Left renal pelvis (tissue), 4 donors: ENCODE results near the gene BACH2. TPM values are rescaled to one million over a fixed set of nuclear protein-coding genes. Genes with fewer than 3 reads are reported as not detected.
"Not testable (repeated sequence)": the region's sequence is repeated elsewhere in the genome, so short reads cannot be mapped to it uniquely, and the experiment has no call there.

ENCODE experiments used
- DNase-seq, 4 donors: peaks; one replicate each; pipeline ENCODE4 v3.0.0-alpha.2; 2013; ENCODE audit warnings: low read depth in 4 of 4, low spot score in 3 of 4
- polyA plus RNA-seq, 4 donors: library from polyadenylated mRNA; unstranded; fragments of 120-200 nt; gene quantifications; one replicate each; pipeline ENCODE4 v1.2.1, GENCODE V29; 2013; ENCODE audit not compliant: insufficient read length in 4 of 4

Gene BACH2
- polyA plus RNA-seq, 4 donors, result 9.0 to 11.5 (median 10.7) TPM

DNA sequence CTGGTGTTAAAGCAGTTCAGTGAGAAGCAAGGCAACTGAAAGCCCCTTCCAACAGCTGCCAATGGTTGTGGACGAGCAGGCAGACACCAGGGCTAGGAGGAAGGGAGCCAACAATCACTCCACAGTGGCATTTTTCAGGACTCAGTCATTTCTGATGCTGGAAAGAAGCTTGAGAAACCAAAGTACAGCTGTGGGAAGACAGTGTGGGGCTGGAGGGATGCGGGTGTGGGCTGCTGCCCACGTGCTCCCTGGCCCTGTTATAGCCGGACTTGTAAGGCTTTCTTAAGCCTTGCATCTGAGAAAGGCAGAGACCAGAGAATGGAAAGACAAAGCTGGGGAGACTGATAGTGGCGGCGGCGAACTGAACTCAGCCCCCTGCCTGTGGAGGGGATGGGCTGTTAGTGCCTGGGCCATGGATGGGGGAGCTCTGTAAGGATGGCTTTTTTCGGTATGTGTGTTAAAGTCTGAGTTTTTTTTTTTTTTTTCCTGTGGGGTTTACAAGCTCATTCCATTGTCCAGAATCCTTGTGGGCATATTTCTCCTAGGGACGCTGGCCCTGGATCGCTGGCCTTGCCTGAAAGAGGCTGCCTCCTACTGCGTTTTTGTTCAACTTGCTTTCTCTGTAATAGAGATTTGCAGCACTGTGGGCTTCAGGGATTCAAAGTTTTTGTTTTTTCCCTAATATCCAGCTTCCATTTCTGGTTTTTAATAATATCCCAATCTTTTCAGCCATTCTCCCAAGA, 310.7 kb downstream of the BACH2 start:
- DNase-seq, result no peak

DNA sequence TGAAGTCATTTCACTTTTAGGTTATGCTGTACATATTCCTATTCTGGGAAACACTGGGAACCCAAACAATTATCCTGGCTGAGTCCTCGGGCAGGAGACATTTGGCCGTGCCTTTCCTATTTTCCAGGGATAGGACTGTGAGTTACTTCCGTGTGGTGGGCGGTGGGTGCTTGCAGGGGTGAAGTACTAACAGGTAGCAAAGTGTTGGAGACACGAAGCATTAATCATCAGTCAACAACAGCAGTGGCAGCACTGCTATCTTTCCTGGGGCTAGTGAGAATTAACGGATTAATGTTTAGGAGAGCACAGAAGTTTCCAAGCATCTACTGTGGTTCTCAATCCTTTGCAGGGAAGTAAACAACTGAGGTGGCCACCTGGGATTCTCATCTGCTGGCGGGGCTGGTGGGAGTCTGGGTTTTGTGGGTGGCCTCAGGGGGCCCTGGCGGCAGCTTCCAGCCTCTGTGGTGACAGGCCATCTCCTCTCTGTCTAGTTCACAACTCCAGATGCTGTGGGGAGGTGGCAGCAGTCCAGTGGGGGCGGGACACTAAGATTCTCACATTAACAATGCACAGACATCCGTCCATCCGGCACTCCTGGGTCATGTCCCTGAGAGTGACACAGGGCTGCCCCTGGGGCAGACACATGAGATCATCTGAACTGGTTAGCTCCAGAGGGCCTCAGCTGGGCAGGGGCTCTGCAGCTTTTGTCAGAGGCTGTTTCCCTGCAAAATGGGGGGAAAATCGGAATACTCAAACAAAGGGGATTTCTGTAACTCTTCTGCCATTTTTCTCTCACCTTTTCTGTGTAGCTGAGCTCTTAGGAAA, 311.5 kb downstream of the BACH2 start:
- DNase-seq, result no peak

DNA sequence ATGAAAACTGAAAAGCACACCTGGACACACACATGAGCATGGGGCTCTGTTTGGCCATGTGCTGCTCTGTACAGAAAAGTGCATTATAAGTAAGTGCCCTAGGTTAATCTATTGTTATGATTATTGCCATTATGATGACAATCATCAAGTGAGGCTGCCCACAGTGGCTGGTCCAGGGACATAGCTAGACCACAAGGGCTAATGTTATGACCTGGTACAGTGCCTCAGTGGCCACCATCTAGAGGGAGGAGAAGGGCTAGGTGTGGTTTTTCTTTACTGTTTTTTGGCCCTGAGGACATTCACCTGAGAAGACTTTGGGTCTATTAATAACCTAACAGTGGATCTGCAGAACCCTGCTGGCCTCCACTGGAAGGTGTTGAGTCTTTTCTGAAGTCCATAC, 316.3 kb downstream of the BACH2 start:
- no peak for DNase-seq

DNA sequence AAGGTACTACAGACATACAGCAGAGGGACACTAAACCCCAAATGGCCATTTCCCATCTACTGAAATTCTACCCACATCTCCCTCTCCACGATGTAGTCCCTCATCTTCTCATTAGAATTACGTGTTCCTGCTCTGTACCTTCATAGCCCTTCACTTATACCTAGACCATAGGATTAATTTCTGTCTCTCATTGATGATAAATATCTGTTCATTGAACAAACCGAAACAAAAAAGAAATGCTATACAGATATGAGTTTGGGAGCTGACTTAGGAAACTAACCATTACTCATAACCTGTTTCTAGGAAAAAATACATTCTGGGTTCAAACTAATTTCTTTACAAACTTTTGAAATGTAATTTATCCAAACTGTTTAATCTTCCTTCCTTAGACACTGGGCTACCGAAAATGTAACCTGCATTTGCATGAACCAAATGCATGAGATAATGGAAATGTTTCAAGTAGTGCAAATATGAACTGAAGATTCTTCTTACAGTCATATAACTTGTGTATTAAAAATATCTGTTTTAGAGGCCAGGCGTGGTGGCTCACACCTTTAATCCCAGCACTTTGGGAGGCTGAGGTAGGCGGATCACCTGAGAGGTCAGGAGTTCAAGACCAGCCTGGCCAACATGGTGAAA, 317.0 kb downstream of the BACH2 start:
- DNase-seq, result no peak

DNA sequence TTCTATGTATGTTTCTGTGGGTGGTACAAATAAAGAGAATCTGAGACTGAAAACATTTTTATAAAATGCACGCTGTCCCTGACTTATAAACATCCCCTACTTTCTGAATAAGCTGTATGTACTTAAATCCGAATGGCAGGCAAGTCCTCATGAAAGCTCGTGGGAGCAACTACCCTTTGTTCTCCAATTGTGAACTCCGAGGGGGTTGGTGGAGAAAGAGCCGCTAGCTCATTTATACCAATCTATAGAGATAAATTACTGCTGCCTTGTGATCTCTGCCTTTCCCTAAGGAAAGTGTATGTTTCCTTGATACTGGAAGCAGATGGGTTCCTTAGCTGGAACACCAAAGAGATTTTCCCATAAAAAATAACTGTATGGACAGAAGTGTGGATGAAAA, 317.9 kb downstream of the BACH2 start:
- DNase-seq, result no peak

DNA sequence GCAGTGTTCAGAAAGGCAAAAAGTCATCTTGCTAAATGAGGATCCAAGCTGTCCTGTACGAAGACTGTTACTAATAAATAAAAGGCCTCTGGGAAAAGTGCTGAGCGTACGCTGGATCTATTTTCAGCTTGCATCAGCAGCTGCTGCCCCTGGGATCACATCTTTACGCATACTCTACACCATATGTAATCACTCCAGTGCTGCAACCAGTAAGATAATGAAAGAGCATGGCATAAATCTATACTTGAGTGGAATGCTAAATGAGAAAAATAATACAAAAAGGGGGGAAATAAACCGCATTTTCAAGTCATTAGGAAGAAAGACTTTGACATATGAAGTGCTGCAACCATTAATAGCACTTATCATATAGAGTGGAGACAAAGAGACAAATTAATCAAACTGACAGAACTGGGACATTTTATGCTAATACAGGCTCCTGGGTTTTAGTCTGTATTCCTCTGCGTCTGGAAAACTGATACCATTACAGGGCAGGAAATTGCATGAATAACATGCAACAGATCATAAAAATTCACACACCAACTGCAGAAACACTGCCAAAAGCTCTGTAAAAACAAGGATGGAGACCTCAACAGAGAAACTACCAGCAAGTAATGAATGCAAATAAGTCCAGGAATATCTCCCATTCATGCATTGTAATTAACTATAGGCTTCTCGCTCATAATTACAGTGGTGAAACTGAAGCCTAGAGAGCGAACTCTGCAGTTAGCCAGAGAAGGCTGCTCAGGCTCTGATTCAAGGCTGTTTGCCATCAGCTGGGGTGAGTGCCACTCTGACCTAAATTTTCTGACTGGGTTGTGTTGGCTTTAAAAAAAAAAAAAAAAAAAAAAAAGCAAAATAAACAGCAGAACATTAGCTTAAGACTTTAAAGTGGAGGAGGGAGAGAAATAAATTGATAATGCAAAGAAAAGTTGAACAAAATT, 318.6 kb downstream of the BACH2 start:
- DNase-seq, result peak; percentile 53 to 74 (median 67)

DNA sequence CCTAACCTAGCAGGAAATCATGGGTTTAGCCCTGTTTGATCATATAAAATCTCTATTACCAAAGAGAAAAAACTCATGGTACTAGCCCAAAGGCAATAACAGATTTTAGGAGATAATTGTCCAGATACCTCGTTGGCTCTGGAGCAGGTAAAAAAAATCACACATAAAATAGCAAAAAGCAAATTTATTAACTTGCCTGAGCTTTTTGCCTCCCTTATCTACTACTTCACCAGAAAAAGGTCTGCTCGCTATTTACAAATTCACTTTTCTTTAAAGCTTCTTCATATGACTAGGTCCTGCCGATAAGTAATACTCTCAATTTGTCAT, 320.0 kb downstream of the BACH2 start:
- DNase-seq, result no peak

DNA sequence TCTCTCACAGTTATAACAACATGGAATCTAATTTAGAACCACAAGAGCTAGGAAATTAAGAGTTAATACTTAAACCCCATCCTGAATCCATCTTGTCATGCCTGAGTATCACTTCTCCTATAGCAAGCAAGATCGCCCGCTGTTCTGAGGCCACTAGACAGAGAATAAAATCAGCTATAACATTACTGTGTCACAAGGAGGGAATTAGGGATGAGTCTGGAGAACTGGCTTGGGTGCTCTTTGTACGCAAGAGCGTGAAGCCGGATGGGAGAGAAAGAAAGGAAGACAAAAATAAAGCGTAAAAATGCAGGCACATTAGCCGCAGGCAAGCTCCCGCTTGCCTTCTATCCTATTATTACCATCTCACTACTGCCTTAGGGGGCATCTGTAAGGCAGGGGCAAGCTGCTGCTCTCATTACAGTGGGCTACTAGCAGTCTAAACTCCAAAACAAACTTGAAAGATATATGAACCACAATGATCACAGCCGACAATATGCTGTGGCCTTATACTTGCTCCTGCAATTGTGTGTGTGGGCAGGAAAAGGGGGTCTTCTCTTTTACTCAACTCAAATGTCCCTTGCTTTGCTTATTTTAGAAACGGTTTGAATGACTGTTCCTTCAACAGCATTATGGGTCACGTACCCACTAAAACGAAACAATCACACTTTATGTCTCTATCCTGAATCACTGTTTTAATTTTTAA, 320.5 kb downstream of the BACH2 start:
- no peak for DNase-seq

DNA sequence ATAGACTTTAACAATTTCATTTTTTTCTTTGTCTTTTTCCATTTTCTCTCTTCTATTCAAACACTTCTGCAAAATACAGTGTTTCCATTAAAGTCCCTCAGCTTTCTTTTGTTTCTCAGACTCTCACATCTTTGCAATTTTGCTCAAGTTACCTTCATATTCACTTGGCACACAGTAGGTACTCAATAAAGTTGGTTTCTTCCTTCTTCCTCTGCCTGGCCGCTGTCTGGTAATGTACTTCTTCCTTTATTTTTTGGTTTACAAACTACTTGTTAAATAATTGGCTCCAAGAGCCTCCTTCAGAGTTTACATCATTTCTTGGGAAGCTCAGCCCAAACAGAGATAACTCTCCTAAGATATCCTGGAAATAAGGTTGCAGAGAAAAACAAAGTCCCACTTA, 321.3 kb downstream of the BACH2 start:
- no peak for DNase-seq

DNA sequence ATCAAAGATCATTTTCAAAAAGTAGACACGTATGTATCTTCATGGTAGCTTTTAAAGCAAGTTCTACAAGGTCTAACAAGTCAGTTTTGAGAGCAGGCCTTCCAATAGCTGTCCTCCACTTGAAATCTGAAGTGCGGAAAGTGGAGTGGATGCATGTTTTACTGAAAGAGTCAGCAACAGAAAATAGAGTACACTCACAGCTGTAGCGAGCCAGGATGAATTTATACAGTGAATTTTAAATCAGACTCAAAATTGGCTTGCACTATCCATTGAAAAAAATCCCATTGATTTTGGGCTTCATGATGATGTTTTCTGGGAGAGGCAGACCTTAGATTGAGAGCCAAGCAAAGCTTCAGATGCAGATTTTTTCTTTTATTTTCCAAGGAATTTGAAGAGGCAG, 321.8 kb downstream of the BACH2 start:
- DNase-seq, result no peak

DNA sequence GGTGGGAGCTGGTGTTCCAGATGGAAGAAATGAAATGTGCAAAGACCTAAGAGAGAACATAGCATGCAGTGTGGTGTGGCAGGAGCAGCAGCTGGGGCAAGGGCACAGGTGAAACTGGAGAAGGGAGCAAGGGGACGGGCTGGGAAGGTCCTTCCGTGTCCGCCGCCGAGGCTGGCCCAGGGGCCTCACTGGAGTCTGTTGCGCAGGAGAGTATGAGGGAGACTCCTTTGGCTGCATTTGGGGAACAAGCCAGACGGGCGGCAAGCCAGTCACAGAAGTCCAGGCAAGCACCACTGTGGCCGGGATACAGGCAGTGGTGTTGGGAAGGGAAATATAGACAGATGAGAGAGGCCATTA, 324.6 kb downstream of the BACH2 start:
- no peak for DNase-seq

DNA sequence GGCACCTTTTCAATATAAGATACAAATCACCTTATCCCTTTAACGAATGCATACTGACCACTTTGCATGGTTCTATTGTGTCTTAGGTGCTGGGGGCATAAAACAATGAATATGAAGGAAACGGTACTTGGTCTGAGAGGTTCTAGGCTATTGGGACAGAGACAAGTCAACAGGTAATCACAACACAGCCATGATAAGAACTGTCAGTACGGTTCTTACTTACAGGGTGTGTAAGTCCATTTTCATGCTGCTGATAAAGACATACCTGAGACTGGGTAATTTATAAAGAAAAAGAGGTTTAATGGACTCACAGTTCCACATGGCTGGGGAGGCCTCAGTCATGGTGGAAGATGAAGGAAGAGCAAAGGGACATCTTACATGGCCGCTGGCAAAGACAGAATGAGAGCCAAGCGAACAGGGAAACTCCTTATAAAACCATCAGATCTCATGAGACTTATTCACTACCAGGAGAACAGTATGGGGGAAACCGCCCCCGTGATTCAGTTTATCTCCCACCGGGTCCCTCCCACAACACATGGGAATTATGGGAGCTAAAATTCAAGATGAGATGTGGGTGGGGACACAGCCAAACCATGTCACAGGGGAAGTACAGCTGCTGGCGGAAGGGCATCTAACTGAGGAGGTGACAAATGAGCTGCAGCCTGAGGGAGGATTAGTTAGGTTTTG, 325.2 kb downstream of the BACH2 start:
- DNase-seq, result not testable (repeated sequence)

DNA sequence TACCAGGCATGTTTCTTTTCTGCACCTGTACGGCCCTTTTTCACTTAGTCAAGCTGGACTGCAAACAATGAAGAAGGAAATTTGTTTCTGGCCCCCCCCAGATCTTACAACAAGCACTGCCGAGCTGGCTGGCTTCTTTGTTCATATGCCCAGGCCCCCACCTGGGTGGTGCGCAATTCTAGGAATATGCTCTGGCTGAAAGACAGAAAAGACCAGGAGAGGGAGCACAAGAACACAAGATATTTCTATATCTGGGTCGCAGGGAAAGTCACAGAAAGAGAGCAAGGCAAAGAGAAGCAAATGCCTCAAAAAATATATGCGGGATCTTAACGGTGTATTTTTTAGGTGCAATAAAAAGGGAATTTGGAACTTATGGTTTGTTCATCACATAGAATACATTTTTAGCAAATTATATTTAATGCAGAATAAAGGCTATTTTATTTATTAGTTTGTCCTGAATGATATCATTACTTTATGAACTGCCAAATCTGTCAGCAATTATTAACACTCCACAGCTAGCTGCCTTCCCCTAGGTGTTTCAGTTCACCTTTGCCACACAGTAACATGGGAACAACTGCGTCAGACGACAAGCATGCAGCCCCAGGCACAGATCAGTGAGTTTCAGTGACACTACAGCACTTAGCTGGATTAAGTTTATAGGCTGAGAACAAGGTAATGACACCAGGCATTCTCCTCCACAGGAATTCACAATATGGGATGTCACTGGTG, 325.9 kb downstream of the BACH2 start:
- peak in 1 of 4 donors; percentile 54 for DNase-seq

DNA sequence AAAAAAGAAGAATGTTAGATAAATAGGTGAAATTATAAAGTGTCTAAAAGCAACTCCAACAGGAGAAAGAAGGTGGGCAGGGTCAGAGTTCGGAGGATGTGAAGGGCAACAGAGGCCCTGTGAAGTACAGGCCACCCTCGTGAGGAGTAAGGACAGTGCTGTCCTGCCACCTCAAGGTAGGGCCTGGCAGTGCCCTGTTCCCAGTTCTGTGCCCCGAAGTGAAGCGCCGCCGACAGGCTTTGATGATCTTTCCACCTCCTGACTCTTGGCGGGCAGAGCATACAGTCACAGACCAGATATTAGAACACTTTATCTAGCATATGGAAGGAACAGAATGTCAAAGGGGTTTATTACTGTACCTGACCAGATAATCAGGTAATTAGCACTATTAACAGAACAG, 326.6 kb downstream of the BACH2 start:
- no peak for DNase-seq

DNA sequence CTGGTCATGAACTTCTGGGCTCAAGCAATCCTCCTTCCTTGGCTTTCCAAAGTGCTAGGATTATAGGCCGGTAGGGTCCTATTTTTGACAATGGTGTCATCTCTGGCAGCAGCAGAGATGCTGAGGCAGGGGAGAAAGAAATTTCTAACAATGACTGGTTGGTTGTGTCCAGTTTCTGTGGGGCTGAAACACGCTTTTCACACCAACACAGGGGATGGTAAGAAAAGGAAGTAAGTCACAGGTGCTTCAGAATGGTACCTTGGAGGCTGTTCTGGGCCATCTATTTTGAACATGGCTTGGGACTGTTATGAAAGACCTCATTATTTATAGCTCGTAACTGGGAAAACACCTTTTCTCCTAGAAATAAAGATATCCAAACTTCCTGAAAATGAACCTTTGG, 329.7 kb downstream of the BACH2 start:
- no peak for DNase-seq

DNA sequence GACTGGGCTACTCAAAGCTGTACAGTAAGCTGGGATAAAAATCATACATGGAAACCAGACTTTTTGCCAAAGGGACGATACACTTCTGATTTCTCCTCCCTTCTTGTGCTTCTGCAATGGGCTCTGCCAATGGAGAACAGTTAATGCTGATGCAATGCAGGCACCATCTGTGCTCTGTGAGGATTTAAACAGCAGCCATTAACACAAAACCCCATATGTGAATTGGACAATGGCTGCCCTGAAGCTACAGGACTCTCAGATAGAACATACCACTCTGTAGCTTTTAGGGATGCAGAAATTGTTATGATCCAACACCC, 330.5 kb downstream of the BACH2 start:
- no peak for DNase-seq

DNA sequence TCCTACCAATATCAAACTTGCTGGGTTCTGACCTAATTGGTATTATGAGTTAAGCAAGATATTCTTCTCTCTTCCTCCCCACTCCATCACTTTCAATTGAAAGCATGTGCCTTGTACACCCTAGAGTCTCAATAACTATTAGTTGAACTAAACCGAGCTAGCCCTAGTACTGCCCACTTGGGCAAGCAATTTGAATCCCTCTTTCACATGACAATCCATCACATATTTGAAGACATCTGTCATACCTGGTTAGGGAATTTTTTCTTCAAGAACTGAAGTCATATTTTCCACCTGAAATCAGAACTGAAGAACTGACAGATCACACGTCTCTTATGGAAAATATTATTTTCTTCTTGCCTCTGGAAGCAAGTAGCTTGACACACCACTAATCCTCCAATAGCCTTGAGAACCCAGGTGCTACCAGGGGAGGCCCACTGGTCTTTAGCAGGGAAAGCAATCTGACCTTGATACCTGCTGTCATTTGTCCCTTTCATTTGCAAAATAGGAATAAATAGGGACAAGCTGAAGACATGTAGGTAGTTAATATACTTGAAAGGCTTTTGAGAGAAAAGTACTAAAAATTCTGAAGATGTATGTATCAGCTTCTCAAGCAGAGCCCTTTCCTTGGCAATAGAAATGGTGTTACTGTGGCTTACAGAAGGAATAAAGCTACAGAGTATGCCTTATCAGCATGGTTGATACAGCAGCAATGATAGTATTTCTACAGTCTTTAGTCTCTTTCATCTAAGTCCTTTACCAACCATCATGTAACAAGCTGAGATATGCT, 331.0 kb downstream of the BACH2 start:
- DNase-seq, result no peak

DNA sequence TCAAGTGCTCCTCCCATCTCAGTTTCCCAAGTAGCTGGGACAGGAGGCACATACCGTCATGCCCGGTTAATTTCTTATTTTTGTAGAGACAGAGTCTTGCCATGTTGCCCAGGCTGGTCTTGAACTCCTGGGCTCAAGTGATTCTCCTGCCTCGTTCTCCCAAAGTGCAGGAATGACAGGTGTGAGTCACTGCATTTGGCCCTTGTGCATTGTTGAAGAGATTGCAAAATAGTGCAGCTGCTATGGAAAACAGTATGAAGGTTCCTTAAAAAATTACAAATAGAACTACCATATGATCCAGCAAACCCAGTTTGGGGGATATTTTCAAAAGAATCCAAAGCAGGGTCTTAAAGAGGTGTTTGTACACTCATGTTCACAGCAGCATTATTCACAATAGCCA, 333.3 kb downstream of the BACH2 start:
- no peak for DNase-seq
